ENCODE results near the gene TKTL1. TPM values are rescaled to one million over a fixed set of nuclear protein-coding genes. Genes with fewer than 3 reads are reported as not detected.

Gene TKTL1
- total RNA-seq, 1 donor = 0.27 TPM

DNA sequence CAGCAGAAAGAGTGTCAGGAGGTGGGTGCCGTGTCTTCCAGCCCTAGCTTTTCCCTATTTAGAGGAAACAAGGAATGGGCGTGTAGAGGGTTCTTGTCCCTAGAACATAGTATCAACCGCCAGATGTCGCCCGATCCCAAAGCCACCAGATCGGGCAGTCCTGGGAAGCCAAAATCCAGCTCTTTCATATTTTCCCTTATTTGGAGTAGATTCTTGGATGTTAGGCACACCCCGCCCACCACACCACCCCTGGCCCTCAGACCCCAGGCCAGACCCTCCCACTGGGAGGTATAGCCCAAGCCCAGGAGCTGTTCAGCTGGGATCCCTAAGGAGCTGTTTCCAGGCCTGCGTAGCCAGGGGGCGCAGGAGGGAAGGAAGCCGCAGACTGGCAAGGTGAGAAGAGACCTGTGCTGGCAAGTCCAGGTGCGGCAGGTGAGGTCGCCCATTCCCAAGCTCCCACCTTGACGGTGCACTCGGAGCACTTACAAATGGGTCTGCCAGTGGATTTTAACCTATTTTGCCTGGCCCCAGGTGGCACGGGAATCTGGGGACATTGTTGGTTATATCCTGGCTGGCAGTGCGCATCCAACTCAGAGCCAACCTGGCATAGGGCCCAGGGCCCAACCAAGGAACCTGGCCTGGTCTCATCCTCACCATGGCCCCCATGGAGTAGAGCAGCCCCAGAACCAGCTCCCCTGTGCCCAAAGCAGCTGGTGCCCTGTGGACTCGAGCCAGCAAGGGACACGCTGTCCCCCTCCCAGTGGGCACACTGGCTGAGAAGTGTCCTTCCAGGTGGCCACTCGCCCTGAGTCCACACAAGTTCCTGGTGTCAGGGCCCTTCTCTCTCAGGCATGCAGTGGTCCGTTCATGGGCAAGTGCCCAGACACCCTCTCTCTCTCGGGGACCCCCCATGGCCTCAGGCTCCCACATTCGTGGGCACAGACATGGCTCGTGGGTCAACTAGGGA lies 78.0 kb downstream of the TKTL1 start:
- peak in 1 of 3 donors; percentile 48 for DNase-seq (ENCODE audit: low read depth in 2 of 3, low spot score in 2 of 3)

DNA sequence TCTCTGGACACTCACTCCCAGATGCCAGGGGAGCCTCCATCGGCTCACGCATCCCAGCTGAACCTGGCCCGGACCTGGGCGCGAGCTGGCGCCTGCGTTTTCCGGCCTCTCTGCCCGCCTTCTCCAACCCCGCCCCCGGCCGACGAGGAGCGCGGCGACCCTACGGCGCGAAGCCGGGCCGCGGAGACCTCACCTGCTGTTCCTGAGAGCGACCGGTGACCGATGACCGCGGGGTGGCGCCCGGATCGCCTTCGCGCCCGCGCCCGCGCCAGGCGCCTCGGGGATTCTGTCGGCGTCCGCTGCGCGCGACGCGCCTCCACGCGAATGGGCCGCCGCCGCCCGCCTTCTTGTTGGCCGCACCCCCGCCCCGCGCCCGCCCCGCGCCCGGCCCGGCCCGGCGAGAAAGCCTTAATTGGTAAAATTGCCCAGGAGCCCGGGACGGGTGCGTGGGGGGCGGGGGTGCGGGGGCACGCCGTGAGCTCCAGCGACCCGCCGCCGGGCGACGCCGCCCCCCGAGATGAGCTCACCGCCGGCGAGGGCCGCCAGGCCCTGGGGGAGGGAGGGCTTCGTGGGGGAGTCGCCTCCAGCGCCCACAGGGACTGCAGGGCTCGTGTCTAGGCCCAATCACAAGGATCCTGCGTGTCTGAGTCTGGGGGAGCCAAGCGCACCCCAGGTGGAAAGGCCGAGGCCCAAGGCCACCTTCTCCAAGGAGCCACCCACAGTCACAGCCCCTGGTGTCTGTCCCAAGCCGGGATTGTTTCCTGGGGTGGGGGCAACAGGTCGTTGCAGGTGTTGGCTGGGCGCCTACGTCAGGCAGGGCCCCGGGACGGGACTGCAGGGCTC lies 78.9 kb downstream of the TKTL1 start, which contains the start of gene FLNA:
Gene FLNA (minus strand): TSS at position 322 of the 843 bp plus-strand sequence. CDS start 3,389 bp downstream, outside the sequence.
- DNase-seq (ENCODE audit: low read depth in 2 of 3, low spot score in 2 of 3) = no peak

- no peak for DNase-seq (ENCODE audit: low read depth in 2 of 3, low spot score in 2 of 3)
Observed at GRCh38 chrX:154375156-154375504, 79.5 kb downstream of the TKTL1 start.

GRCh38 chrX:154376774-154377173 lies 81.2 kb downstream of the TKTL1 start:
- no peak for DNase-seq (ENCODE audit: low read depth in 2 of 3, low spot score in 2 of 3)

- DNase-seq (ENCODE audit: low read depth in 2 of 3, low spot score in 2 of 3) = peak in 2 of 3 donors; percentile 49 to 62
Observed at GRCh38 chrX:154378059-154378798, 82.6 kb downstream of the TKTL1 start.

GRCh38 chrX:154378799-154379568 lies 83.4 kb downstream of the TKTL1 start, which contains the start of gene EMD:
Gene EMD (plus strand): TSS chrX:154379295. CDS start chrX:154379485, 190 bp downstream.
- DNase-seq (ENCODE audit: low read depth in 2 of 3, low spot score in 2 of 3) = peak; percentile 91 to 98 (median 96)

DNA sequence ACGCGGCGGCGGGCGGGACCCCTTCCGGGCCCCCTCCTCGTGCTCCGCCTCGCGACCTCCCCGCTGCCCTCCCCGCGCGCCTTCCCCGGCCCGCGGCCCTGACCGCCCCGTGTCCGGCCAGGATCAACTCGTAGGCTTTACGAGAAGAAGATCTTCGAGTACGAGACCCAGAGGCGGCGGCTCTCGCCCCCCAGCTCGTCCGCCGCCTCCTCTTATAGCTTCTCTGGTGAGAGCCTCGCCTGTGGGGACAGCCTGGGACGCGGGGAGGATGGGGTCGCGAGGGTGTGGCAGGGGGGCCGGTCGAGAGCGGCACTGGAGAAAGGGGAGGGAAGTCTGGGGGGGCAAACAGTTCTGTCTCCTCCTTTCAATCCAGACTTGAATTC lies 84.0 kb downstream of the TKTL1 start:
- DNase-seq (ENCODE audit: low read depth in 2 of 3, low spot score in 2 of 3) = no peak

Other genes starting within 250 kb of the TKTL1 start
- gene MECP2, start 198.1 kb upstream of the TKTL1 start, total RNA-seq = 25.3 TPM
- gene OPN1LW, start 151.6 kb upstream of the TKTL1 start, total RNA-seq = not detected
- not detected for gene OPN1MW, start 113.2 kb upstream of the TKTL1 start, total RNA-seq
- not detected for gene OPN1MW2, start 76.0 kb upstream of the TKTL1 start, total RNA-seq
- gene OPN1MW3, start 38.2 kb upstream of the TKTL1 start, total RNA-seq = not detected
- under 0.01 TPM for gene TEX28, start 671 bp upstream of the TKTL1 start, total RNA-seq
- 868 TPM for gene FLNA, start 78.8 kb downstream of the TKTL1 start, total RNA-seq
- gene EMD, start 83.5 kb downstream of the TKTL1 start, total RNA-seq = 24.5 TPM
- gene RPL10, start 102.6 kb downstream of the TKTL1 start, total RNA-seq = 7,558 TPM
- gene DNASE1L1, start 113.5 kb downstream of the TKTL1 start, total RNA-seq = 89.7 TPM
- gene TAFAZZIN, start 115.7 kb downstream of the TKTL1 start, total RNA-seq = 42.3 TPM
- gene ATP6AP1, start 132.9 kb downstream of the TKTL1 start, total RNA-seq = 95.1 TPM
- gene GDI1, start 141.4 kb downstream of the TKTL1 start, total RNA-seq = 85.9 TPM
- 10.5 TPM for gene FAM50A, start 148.3 kb downstream of the TKTL1 start, total RNA-seq
- gene PLXNA3, start 162.5 kb downstream of the TKTL1 start, total RNA-seq = 12.1 TPM
- gene LAGE3, start 183.5 kb downstream of the TKTL1 start, total RNA-seq = 47.1 TPM
- gene UBL4A, start 190.8 kb downstream of the TKTL1 start, total RNA-seq = 54.4 TPM
- gene SLC10A3, start 194.8 kb downstream of the TKTL1 start, total RNA-seq = 37.2 TPM
- 43.9 TPM for gene FAM3A, start 220.4 kb downstream of the TKTL1 start, total RNA-seq

Measured in hematopoietic multipotent progenitor cell (in vitro differentiated cells).